ENCODE results near the gene XPC.

The XPC gene

GRCh38 chr3:14097616-14098391 lies 80.6 kb downstream of the XPC start:
- TF ChIP-seq CTBP1 (IDR thresholded peaks at IDR 0.05; ENCODE audit: borderline replicate concordance) (no peak), L3MBTL2 (conservative IDR thresholded peaks at IDR 0.05) (no peak), TARDBP (IDR thresholded peaks at IDR 0.05) (no peak), FOXM1 (IDR thresholded peaks at IDR 0.05; ENCODE audit: borderline replicate concordance) (no peak), ELF4 (IDR thresholded peaks at IDR 0.05) (no peak), FOXK2 (IDR thresholded peaks at IDR 0.05) (no peak), SUZ12 (IDR thresholded peaks at IDR 0.05) (no peak), HDGF (IDR thresholded peaks at IDR 0.05; ENCODE audit: borderline replicate concordance) (no peak)
- DNase-seq (ENCODE audit: extremely low spot score) = no peak
- POLR2A ChIA-PET = no interaction called here
- CTCF ChIA-PET = no interaction called here

- CTCF ChIA-PET = no interaction called here
- no peak for DNase-seq (ENCODE audit: extremely low spot score)
- TF ChIP-seq SP1 (IDR thresholded peaks at IDR 0.05) (no peak), ARNT (IDR thresholded peaks at IDR 0.05) (no peak), CTBP1 (IDR thresholded peaks at IDR 0.05; ENCODE audit: borderline replicate concordance) (no peak), HDGF (IDR thresholded peaks at IDR 0.05; ENCODE audit: borderline replicate concordance) (no peak), ZNF384 (IDR thresholded peaks at IDR 0.05) (no peak), SUZ12 (IDR thresholded peaks at IDR 0.05) (no peak), BHLHE40 (IDR thresholded peaks at IDR 0.05; ENCODE audit: borderline replicate concordance) (no peak), FOXK2 (IDR thresholded peaks at IDR 0.05) (no peak)
- TF ChIP-seq, protein P1, sequence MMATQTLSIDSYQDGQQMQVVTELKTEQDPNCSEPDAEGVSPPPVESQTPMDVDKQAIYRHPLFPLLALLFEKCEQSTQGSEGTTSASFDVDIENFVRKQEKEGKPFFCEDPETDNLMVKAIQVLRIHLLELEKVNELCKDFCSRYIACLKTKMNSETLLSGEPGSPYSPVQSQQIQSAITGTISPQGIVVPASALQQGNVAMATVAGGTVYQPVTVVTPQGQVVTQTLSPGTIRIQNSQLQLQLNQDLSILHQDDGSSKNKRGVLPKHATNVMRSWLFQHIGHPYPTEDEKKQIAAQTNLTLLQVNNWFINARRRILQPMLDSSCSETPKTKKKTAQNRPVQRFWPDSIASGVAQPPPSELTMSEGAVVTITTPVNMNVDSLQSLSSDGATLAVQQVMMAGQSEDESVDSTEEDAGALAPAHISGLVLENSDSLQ (IDR thresholded peaks at IDR 0.05) = no peak
- POLR2A ChIA-PET = no interaction called here
These were observed 81.7 kb downstream of the XPC start for GRCh38 chr3:14096742-14097141.

All from HEK293T (cell line).